NK-92 (cell line): ENCODE measurements around the gene PGRMC2.
"Not testable (repeated sequence)": the region's sequence is repeated elsewhere in the genome, so short reads cannot be mapped to it uniquely, and the experiment has no call there.

ENCODE experiments used
- DNase-seq: peaks from one replicate; lab custom pipeline; 2025; ENCODE audit not compliant: unreplicated experiment; lab: John Stamatoyannopoulos, UW

PGRMC2 gene

GRCh38 chr4:128271551-128271950 lies 16.1 kb downstream of the PGRMC2 start:
- DNase-seq, result no peak

GRCh38 chr4:128268970-128269369 lies 18.6 kb downstream of the PGRMC2 start:
- DNase-seq, result no peak

GRCh38 chr4:128267745-128268144 lies 19.9 kb downstream of the PGRMC2 start:
- no peak for DNase-seq

- DNase-seq, result not testable (repeated sequence)
Observed at GRCh38 chr4:128267171-128267570, 20.4 kb downstream of the PGRMC2 start.

GRCh38 chr4:128265550-128265949 lies 22.1 kb downstream of the PGRMC2 start:
- not testable (repeated sequence) for DNase-seq

- not testable (repeated sequence) for DNase-seq
Observed at GRCh38 chr4:128259889-128260288, 27.7 kb downstream of the PGRMC2 start.

- DNase-seq, result not testable (repeated sequence)
Observed at GRCh38 chr4:128258166-128258565, 29.4 kb downstream of the PGRMC2 start.

- DNase-seq, result no peak
Observed at GRCh38 chr4:128256539-128256938, 31.1 kb downstream of the PGRMC2 start.

- DNase-seq, result no peak
Observed at GRCh38 chr4:128255906-128256305, 31.7 kb downstream of the PGRMC2 start.

- DNase-seq, result no peak
Observed at GRCh38 chr4:128249787-128250668, 37.6 kb downstream of the PGRMC2 start.

GRCh38 chr4:128247906-128248305 lies 39.7 kb downstream of the PGRMC2 start:
- no peak for DNase-seq

- DNase-seq, result not testable (repeated sequence)
Observed at GRCh38 chr4:128245391-128245790, 42.2 kb downstream of the PGRMC2 start.

- no peak for DNase-seq
Observed at GRCh38 chr4:128244379-128244778, 43.2 kb downstream of the PGRMC2 start.

GRCh38 chr4:128242601-128243000 lies 45.0 kb downstream of the PGRMC2 start:
- no peak for DNase-seq

GRCh38 chr4:128241981-128242380 lies 45.6 kb downstream of the PGRMC2 start:
- DNase-seq, result no peak

GRCh38 chr4:128241425-128241913 lies 46.1 kb downstream of the PGRMC2 start:
- DNase-seq, result no peak

- DNase-seq, result no peak
Observed at GRCh38 chr4:128241019-128241418, 46.6 kb downstream of the PGRMC2 start.

GRCh38 chr4:128234836-128235235 lies 52.8 kb downstream of the PGRMC2 start:
- DNase-seq, result no peak

GRCh38 chr4:128232719-128233118 lies 54.9 kb downstream of the PGRMC2 start:
- DNase-seq, result no peak

- no peak for DNase-seq
Observed at GRCh38 chr4:128228845-128229795, 58.5 kb downstream of the PGRMC2 start.

- no peak for DNase-seq
Observed at GRCh38 chr4:128227991-128228571, 59.5 kb downstream of the PGRMC2 start.
